Spleen (tissue), 11 donors: ENCODE data around the gene SPATA33. TPM values are rescaled to one million over a fixed set of nuclear protein-coding genes. Genes with fewer than 3 reads are reported as not detected.

Experiments
- DNase-seq: peaks from one replicate; pipeline ENCODE4 v3.0.0-alpha.2; 2020
- H3K27ac ChIP-seq, 8 donors: fragments of 200-600 bp; sonication (generic) in 7 of 8; 1 replicate in 4 of 8; 2 replicates in 4 of 8; pipeline versions ENCODE4 v1.5.0 to v1.8.0; 2016 to 2021; ENCODE audit warnings: inconsistent platforms in 4 of 8, mild to moderate bottlenecking in 4 of 8, moderate library complexity in 1 of 8
- H3K27me3 ChIP-seq, 7 donors: fragments of 200-600 bp; sonication (generic) in 6 of 7; replicated peaks in 1 of 7; 1 replicate in 4 of 7; 2 replicates in 3 of 7; pipeline versions ENCODE4 v1.5.0 to v1.8.0; 2016 to 2021; ENCODE audit warnings: inconsistent platforms in 3 of 7, mild to moderate bottlenecking in 1 of 7
- H3K36me3 ChIP-seq, 6 donors: fragments of 200-600 bp; sonication (generic) in 5 of 6; 1 replicate in 4 of 6; 2 replicates in 2 of 6; pipeline versions ENCODE4 v1.5.0 to v1.8.0; 2016 to 2021; ENCODE audit warnings: inconsistent platforms in 2 of 6
- H3K4me1 ChIP-seq, 6 donors: fragments of 200-600 bp; sonication (generic) in 5 of 6; 1 replicate in 3 of 6; 2 replicates in 3 of 6; pipeline versions ENCODE4 v1.5.0 to v1.8.0; 2016 to 2021; ENCODE audit warnings: inconsistent platforms in 3 of 6
- H3K4me3 ChIP-seq, 8 donors: fragments of 200-600 bp; sonication (generic) in 7 of 8; 1 replicate in 4 of 8; 2 replicates in 4 of 8; pipeline versions ENCODE4 v1.5.0 to v1.8.0; 2016 to 2021; ENCODE audit warnings: inconsistent platforms in 4 of 8, mild to moderate bottlenecking in 4 of 8, moderate library complexity in 2 of 8
- H3K9me3 ChIP-seq, 8 donors: fragments of 200-600 bp; sonication (generic) in 7 of 8; 1 replicate in 4 of 8; 2 replicates in 4 of 8; pipeline versions ENCODE4 v1.5.0 to v1.8.0; 2016 to 2021; ENCODE audit warnings: inconsistent platforms in 4 of 8
- POLR2A ChIP-seq, 3 donors: fragments of 450-650 bp; IDR thresholded peaks; one replicate each; pipeline ENCODE4 v1.5.1; 2017; ENCODE audit warnings: antibody characterized with exemption in 3 of 3, mild to moderate bottlenecking in 1 of 3
- POLR2AphosphoS5 ChIP-seq, 3 donors: sonication (generic); formaldehyde crosslinking; IDR thresholded peaks; one replicate each; pipeline ENCODE4 v1.5.1; 2017; ENCODE audit warnings: antibody characterized with exemption in 3 of 3
- WGBS, 5 donors: extraction: QIAGEN DNeasy Blood & Tissue Kit in 3 of 5; methylation state at CpG; one replicate each; pipeline versions ENCODE4 v1.1.5 to v1.1.7; 2013 to 2018; 5-methylcytosine and 5-hydroxymethylcytosine counted together
- intact Hi-C: fragments of 100-400 bp; cut with DNase I; formaldehyde crosslinking; loops from one replicate; pipeline ENCODE4 v1.15.0; 2023; ENCODE audit warnings: low total_unique reads
- polyA plus RNA-seq, 3 donors: library from polyadenylated mRNA; stranded (reverse); fragments of 200-250 nt; gene quantifications; one replicate each; pipeline ENCODE4 v1.2.1, GENCODE V29; 2013
- total RNA-seq, 7 donors: library from RNA; depleted of rRNA in 3 of 7; stranded (reverse); fragments of >200 nt in 3 of 7; fragmentation: NEBNext Ultra II Directional in 4 of 7; extraction: Animal tissue kit (Norgen Biotek cat#: 25700) in 4 of 7; gene quantifications; one replicate each; pipeline versions ENCODE4 v1.1.0 to v1.2.1, GENCODE V29; 2016 to 2021
- TF ChIP-seq, protein P1 (sequence below), 11 experiments: fragments of 200-600 bp in 7 of 11; fragments of 450-650 bp in 4 of 11; sonication (generic) in 4 of 11; IDR thresholded peaks in 8 of 11; conservative IDR thresholded peaks in 3 of 11; 1 replicate in 7 of 11; 2 replicates in 4 of 11; pipeline versions ENCODE4 v1.4.0 to v1.8.0; 2016 to 2021; ENCODE audit warnings: antibody characterized with exemption in 11 of 11, inconsistent platforms in 4 of 11, mild to moderate bottlenecking in 1 of 11
- donor health status: healthy with polysubstance abuse.
- donor health status: DM: no; HTN: no; CAD: no; lungs with moderate emphysema.
- donor health status: DM: no; HTN: no; CAD: no.
- donor health status: Bipolar disorder and iron deficiency.
- donor health status: healthy.
- donor health status: DM: no; HTN: no; CAD: no.
- donor health status: DM: yes; HTN: yes; CAD: no.

SPATA33 gene
- total and polyA plus RNA-seq, 10 donors: 2.9 to 7.0 (median 4.8) TPM

DNA sequence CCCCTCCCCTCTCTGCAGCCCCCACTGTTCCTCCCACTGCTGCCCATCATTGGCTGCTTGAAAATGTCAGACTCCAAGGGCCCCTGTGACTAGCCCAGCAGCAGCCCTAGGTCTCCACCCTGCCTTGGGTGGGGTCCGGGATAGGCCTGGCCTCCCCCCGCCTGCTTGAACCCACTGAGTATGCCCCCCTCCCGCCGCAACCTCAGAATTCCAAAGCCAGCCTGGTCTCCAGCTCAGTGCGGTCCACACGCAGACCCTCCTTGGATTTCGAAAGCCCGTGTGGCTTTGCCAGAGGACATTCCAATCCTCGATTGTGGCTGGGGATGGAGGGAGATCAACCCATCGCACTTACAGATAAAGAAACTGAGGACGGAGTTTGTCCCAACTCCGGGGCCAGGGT, 37.8 kb upstream of the SPATA33 start:
- intact Hi-C loops: no loop called here
- TF ChIP-seq, protein P1, sequence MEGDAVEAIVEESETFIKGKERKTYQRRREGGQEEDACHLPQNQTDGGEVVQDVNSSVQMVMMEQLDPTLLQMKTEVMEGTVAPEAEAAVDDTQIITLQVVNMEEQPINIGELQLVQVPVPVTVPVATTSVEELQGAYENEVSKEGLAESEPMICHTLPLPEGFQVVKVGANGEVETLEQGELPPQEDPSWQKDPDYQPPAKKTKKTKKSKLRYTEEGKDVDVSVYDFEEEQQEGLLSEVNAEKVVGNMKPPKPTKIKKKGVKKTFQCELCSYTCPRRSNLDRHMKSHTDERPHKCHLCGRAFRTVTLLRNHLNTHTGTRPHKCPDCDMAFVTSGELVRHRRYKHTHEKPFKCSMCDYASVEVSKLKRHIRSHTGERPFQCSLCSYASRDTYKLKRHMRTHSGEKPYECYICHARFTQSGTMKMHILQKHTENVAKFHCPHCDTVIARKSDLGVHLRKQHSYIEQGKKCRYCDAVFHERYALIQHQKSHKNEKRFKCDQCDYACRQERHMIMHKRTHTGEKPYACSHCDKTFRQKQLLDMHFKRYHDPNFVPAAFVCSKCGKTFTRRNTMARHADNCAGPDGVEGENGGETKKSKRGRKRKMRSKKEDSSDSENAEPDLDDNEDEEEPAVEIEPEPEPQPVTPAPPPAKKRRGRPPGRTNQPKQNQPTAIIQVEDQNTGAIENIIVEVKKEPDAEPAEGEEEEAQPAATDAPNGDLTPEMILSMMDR (IDR thresholded peaks at IDR 0.05 in 8 of 11, conservative IDR thresholded peaks at IDR 0.05 in 3 of 11): no peak
- TF ChIP-seq POLR2A (IDR thresholded peaks at IDR 0.05) (no peak), POLR2AphosphoS5 (IDR thresholded peaks at IDR 0.05) (no peak)
- WGBS, 5 donors: 78 to 91% (median 82%) methylated on average over 12 of the region's 12 CpGs
- H3K4me1 ChIP-seq: peaks cover 0 to 40% (median 17%) of the 10 kb centered on the region in 6 donors
- DNase-seq: no peak
- H3K27me3 ChIP-seq: peaks cover 0 to 30% (median 0%) of the 10 kb centered on the region in 7 donors
- H3K36me3 ChIP-seq: no peaks in the 10 kb centered on the region
- H3K9me3 ChIP-seq: peaks cover 0 to 4% (median 0%) of the 10 kb centered on the region in 8 donors
- H3K27ac ChIP-seq: no peak overlapping the region
- no peak overlapping the region for H3K4me3 ChIP-seq

DNA sequence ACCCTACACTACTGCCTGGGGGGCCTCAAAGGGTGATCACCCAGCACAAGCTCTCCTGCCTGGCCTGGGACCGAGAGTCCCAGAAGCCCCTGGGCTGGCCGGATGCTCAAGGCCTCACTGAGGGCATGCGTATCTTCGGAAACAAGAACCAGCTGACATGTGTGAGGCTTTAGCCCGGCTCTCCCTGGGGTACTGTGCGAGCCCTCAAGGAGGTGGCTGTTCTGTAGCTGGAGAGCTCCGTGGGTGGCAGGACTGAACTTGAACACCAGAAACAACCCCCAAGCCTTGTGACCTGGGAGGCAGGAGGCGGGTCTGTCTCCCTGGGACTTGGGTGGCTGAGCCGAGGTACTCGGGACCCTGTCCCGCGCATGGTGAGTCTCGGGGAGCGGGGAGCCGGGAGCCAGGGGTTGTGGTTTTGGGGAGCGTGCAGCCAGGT, 37.2 kb upstream of the SPATA33 start:
- Histone ChIP-seq H3K4me3 (no peak overlapping the region), H3K9me3 (peaks cover 0 to 4% (median 0%) of the 10 kb centered on the region in 8 donors), H3K27ac (no peak overlapping the region), H3K4me1 (peaks cover 0 to 38% (median 16%) of the 10 kb centered on the region in 6 donors), H3K27me3 (peaks cover 0 to 25% (median 0%) of the 10 kb centered on the region in 7 donors), H3K36me3 (no peaks in the 10 kb centered on the region)
- intact Hi-C loops: no loop called here
- TF ChIP-seq, protein P1 (IDR thresholded peaks at IDR 0.05 in 8 of 11, conservative IDR thresholded peaks at IDR 0.05 in 3 of 11): no peak
- TF ChIP-seq POLR2AphosphoS5 (IDR thresholded peaks at IDR 0.05) (no peak), POLR2A (IDR thresholded peaks at IDR 0.05) (no peak)
- WGBS, 5 donors: 83 to 93% (median 84%) methylated on average over 11 to 16 of the region's 16 CpGs
- no peak for DNase-seq

DNA sequence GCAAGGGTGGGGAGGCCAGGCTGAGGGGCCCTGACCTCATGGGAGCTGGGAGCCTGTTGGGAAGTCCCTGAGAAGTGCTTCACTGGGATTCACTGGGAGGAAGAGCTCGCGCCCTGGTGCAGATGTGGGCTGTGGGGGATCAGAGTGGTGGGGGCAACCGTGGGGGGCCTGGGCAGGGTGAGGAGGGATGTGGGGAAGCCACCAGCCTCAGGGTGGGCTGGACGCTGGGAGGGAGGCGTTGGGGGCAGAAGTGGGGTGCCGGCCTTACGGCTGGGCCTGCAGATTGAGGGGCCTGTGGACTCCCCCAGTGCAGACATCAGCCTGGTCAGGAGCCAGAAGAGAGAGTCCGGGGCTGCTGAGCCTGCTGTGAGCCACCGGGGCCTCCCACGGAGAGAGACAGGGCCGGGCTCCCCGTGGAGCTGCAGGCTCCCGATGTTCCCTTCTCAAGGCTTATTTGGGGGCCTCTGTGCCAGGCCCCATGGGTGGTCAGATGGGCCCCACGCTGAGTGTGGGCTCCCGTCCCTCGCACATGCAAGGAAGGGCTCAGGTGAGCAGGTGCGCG, 36.4 kb upstream of the SPATA33 start:
- intact Hi-C loops: no loop called here
- no peak overlapping the region for H3K4me3 ChIP-seq
- H3K27ac ChIP-seq: no peak overlapping the region
- DNase-seq: no peak
- WGBS, 5 donors: 83 to 90% (median 86%) methylated on average over 14 to 18 of the region's 18 CpGs
- peaks cover 0 to 35% (median 13%) of the 10 kb centered on the region in 6 donors for H3K4me1 ChIP-seq
- peaks cover 0 to 22% (median 0%) of the 10 kb centered on the region in 7 donors for H3K27me3 ChIP-seq
- no peaks in the 10 kb centered on the region for H3K36me3 ChIP-seq
- peaks cover 0 to 4% (median 0%) of the 10 kb centered on the region in 8 donors for H3K9me3 ChIP-seq
- TF ChIP-seq POLR2A (IDR thresholded peaks at IDR 0.05): no peak
- TF ChIP-seq, protein P1 (IDR thresholded peaks at IDR 0.05 in 8 of 11, conservative IDR thresholded peaks at IDR 0.05 in 3 of 11): no peak
- no peak for TF ChIP-seq POLR2AphosphoS5 (IDR thresholded peaks at IDR 0.05)

DNA sequence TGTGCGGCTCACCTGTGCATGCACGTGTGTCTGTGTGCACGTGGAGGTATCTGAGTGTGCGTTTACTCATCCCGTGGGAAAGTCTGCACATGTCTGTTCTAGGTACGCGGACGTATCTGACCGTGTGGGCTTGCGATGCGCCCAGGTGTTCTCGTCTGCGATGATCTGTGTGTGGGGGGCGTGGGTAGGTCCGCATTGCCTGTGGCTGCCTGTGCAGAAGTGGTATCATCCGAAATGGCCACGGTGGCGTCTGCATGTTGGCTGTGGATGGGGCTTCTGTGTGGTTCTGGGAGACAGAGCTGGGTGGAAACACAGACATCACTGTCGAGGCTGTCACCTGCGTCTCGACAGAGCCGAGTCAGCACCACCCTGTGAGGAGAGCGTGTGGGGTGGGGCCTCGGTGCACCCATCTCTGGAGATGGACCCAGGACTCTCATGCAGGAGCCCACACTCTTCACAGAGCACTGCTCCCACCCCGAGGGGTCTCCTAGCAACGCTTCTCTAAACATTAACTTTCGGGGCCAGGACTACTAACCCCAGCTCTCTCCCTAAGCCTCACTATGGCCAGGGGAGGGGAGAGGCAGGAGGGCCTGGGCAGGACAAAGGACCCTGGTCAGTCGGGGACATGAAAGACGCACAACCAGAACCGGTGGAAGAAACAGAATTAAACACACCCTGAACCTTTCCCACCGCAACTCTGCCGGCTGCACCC, 35.8 kb upstream of the SPATA33 start:
- Histone ChIP-seq H3K27me3 (peaks cover 0 to 22% (median 0%) of the 10 kb centered on the region in 7 donors), H3K27ac (no peak overlapping the region), H3K4me3 (no peak overlapping the region), H3K36me3 (no peaks in the 10 kb centered on the region), H3K4me1 (peaks cover 0 to 29% (median 13%) of the 10 kb centered on the region in 6 donors), H3K9me3 (no peaks in the 10 kb centered on the region)
- no peak for TF ChIP-seq POLR2AphosphoS5 (IDR thresholded peaks at IDR 0.05)
- no peak for TF ChIP-seq POLR2A (IDR thresholded peaks at IDR 0.05)
- TF ChIP-seq, protein P1 (IDR thresholded peaks at IDR 0.05 in 8 of 11, conservative IDR thresholded peaks at IDR 0.05 in 3 of 11): no peak
- WGBS, 5 donors: 88 to 93% (median 91%) methylated on average over 32 of the region's 32 CpGs
- no peak for DNase-seq
- intact Hi-C loops: no loop called here
